HG03469 (cell line): ENCODE measurements around the gene SEMA5A.
A peak's percentile ranks its signal among the peaks of the same experiment; 100 is the strongest.

Experiments used
- ATAC-seq: cut with Tn5 transposase; IDR thresholded peaks from one replicate; pipeline ENCODE4 v1.9.1; 2021; ENCODE audit warnings: mild to moderate bottlenecking, moderate library complexity, moderate number of reproducible peaks; ENCODE audit not compliant: unreplicated experiment

SEMA5A gene

DNA sequence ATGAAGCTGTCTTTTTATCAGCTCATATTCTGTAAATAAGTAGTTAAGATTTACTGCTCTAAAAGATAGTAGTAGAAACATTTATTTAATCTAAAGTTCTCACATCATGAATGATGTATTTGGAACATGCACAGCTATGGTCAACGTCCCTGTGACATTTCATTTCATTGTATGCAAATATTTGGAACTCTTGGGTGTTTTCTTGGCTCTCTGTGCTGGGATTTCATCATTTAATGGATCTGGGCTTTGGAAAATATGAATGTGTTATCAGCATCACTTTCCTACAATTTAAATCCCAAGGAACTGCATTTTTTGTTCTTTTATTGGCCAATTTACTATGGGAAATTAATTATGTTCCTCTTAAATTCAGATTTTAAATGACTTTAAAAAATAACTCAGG is 462.9 kb downstream of the SEMA5A start:
- ATAC-seq: no peak

DNA sequence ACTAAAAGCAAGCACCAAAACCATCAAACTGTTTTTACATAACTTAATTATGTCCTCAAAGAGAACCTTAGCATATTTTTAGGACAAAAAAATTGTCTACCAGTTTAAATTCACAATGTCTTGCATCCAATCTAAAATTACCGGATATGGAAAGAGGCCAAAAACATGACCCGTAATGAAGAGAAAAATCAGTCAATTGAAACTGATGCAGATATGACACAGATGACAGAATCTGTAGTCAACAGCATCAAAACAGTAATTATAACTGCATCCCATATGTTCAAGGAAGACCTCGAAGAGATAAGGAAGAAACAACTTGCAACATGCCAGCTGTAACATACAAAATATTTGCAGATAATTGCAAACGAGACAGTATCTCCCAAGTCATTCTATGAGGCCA is 473.2 kb downstream of the SEMA5A start:
- no peak for ATAC-seq

DNA sequence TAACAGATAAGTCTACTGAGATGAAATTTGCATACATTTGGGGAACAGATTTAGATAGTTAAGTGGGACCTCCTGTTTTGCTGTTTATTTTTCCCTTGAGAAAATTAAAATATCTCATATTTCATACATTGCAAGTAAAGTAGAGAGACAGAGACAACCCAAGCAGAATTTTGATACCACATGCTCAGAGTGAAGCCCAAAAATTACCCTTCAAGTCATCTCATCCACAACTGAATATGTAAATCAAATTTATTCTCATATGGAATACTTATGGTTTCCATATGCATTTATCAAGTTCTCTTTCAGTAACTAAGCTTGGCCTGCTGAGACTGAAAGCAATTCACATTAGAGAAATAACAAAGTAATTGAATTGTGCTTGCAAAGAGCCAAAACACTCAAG is 474.4 kb downstream of the SEMA5A start:
- ATAC-seq: no peak

DNA sequence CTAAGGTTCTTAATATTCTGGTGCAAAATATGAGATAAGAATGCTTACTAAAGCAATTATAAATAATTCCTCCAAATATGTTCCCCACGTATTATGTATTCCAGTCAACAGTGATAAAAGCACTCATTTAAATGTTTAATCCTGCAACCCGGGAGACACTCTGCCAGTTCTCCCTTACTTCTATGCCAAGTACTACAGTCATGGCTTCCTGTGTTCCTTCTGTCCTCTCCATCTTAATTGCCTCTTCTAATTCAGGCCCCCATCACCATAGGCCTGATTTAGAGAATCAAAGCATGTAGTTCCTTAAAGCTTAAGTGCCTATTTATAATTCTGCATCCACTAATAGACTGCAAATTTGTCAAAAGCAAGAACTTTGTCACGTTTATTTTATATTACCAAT is 474.8 kb downstream of the SEMA5A start:
- ATAC-seq: no peak

DNA sequence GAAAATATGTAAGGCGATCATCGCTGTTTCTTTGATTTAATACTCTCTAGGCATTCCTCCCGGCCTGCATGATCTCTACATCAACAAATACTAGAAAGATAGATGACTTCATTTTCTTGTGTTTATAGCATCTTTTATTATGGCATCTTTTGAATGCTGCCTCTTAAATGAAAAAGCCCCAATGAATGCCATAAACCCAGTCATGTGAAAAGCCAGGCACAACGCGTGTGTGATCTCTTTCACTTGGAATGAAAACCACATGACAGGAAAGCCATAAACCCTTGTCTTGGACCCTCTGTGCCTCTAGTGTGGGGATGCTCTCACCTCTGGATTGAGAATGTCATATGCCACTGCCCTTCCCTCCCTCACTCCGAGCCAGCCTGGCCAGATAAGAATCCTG is 476.2 kb downstream of the SEMA5A start:
- ATAC-seq: no peak

DNA sequence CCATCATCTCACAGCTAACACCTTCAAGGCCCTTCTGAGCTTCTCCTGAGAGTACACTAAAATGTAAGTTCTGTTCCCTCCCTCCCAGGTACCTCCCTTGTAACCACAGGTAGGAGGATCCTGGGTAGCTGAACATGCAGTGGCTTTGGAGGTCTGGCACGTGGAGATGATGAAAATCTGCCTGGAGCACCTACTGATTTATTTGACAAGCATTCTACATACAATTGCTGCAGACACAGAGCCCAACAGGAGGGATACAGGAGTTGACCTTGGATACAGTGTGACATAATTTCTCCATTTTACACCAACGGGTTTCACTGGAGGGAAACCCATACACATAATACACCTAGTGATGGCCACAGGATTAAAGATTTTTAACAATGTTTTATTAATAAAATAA is 478.7 kb downstream of the SEMA5A start:
- ATAC-seq: no peak

DNA sequence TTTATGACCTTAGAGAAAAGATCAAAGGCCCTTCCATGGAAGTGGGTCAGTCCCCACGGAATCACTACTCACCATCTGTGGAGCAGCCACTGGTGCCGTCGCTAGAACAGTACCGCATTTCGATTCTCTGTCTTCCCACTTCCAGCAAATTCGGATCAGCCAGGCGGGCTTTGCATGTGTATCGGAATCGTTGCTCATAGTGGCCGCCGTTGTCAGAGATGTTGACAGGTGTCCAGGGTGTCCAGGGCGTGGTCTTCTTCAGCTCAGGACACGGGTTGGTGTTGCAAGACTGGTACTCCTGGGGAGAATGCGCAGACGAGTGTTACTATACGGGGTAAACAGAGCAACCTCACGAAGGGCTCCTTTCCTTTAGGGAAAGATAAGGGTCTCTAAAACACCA is 479.5 kb downstream of the SEMA5A start:
- ATAC-seq: no peak

DNA sequence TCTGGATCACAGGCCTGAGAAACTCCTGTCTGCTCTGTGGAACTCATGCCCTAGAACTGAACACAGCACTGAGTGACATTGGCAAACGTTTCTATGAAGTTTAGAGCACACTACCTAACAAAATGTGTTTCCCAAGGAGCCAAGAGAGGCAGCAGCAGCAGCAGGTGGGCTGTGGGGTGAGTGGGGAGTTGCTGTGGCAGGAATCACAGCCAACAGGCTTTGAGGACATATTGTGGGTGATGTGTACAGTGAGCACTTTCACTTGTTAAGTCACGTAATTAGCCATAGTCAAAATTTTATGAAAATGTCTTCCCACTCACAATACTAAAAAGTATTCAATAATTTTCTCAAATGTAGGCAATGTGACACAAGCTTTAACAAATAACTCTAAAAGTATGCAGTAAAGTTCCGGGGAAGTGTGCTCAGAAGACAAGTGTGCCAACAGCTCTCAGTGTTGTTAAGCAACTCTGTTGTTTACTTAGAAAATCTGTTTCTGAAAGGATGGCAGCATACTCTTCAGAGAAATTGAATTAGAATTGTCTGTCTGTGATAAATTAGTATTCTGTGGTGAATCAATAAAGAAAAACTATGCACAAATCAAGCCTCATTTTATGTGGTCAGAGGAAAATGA is 482.1 kb downstream of the SEMA5A start:
- ATAC-seq: no peak

DNA sequence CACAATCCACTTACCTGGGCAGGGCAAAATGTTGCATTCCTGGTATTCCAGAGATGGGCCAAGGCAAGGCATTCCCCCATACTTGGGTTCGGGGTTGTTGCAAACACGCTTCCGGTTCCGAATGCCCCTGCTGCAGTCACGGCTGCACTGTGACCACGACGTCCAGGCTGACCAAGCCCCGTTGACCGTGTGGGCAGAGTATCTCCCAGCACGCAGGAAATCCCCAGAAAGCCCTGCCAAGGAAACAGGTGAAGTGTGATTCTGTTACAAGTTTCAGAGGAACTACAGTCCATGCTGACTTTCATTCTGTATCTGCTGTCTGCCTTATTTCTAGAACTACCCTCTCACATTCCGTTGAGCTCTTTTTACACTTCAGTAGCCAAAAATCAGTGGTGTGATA is 483.0 kb downstream of the SEMA5A start:
- peak; percentile 64 for ATAC-seq

DNA sequence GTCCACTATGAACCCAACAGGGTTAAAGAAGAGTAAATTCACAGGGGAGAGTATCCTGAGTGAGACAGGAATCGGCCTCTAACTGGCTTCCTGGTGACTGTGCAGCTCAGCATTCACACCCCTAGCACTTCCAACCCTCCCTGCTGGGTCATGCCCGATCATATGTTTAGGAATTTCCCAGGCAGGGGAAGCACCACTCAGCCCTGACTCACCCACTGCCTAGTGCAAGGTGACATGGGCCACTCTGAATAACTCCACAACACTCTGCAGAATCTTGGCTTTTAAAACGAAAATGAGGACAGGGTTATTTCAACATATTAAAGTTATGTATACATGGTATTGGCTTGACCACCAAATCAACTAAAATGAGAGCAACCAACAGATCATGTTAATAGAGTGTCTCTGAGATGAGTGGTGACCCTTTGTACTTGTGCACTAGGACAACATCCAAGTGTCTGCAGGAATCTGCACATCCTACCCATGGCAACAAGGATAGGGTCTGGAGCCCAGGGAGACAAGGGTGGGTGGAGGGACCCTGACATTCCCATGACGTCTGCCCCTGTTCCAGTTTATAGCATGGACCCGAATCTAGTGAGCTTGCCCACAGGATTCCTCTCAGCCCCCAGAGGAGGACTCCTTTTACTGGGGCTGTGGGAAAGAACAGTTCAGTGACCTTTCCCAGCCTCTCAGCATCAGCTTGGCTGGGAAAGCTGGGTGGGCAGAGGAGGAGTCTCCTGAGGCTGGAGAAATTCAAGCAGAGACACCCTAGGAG is 485.8 kb downstream of the SEMA5A start:
- no peak for ATAC-seq

DNA sequence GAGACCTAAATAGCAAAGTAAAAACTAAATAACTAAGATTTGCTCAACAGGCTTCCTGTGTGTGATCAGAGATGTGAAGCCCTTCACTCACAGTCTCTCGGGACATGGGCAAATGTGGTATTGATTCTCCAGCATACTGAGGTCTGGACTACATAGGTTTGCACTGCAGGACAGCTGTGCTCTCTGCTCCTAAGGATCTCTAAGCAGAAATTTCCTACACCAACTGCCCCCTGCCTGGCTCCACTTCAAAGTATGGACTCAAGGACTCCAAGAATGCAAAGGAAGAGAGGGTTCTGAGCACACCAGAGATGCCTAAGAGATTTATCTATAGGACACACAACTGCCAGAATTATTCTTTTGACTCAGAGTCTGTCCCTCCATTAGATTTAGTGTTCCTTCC is 487.2 kb downstream of the SEMA5A start:
- ATAC-seq: no peak

DNA sequence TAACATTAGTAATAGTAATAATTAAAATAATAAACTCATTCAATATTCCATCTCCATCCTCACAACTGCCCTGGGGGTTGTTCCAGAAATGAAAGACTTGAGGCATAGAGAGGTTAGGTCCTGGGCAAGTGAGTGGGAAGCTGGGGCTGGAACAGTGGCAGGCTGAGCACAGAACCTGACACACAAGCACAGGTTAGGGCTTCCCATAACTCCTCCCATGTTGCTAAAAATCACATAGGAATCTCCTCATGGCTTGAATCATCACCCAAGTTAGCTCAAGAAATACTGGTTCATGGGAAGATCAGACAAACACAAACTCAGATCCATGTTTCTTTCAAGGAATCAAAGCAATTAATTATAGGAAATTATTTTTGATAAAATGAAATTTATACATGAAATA is 487.7 kb downstream of the SEMA5A start:
- ATAC-seq: no peak

DNA sequence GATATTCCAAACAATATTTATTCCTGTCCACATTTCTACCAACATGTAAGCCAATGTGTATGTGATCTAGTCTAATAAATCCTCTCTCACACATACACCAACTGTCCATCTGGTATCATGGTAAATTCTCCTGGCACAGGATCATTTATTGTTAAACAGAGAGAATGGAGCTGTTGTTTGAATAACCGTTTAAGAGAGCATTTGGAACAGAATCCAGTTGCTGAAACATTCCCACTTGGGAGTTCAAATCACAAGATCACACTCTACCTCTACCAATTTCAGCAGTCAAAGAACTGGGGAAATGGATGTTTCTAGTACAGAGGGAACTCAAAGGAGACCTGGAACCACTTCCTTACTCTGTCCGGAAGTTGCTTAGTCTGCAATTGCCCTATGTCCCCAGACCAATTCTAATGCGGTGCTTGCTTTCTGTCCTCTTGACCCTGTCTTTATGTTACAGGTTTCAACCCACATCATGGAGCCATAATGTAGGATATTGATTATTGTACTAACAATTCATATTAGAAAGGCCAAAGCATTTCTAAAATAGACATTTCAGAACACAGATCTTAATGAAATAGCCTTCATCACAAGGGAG is 488.4 kb downstream of the SEMA5A start:
- ATAC-seq: no peak

DNA sequence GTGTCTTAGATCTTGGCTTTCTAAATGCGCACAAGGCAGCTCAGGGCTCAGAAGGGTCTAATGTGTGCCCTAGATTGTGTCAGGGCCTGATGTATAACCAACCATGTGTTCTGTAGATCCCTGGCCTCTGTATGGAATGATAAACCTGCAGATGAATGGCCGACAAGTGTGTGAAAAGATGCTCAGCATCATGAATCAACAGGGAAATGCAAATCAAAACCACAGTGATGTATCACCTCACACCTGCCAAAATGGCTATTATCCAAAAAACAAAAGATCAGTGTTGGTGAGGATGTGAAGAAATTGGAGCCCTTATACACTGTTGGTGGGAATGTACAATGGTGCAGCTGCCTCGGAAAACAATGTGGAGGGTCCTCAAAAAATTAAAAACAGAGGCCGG is 489.8 kb downstream of the SEMA5A start:
- ATAC-seq: no peak

DNA sequence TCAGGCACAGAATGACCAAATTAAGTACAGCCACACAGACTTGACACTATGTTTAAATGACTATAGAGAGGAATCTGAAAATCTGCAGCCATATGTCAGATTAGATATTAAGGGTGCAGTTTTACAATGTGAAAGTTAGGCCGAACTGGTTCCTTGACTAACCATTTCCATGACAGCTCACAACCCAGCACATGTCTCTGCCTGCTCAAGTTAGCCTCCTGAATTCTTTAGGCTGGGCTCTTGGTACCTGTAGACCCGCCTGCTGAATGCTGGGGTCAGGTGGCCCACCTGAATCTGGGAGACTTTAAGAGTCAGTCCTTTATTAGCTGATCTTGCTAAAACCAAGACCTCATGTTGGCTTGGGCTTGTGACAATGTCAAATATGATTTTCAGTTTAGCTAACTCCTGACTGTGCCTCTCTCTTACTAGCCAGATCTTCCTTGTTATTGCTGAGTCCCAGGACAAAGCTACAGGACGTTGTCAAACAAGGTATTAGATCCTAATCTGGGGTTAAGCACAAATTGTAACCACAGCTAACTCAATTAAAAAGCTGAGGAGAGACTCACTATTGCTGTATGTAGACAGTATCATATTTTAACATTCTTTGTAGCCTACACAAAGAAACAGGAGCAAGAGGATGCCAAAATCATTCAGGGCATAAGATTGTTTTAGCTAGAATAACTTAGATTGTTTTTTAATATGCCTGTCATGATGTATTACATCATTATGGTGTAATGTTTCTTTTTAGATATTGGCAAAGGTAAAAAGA is 490.9 kb downstream of the SEMA5A start:
- ATAC-seq: no peak

DNA sequence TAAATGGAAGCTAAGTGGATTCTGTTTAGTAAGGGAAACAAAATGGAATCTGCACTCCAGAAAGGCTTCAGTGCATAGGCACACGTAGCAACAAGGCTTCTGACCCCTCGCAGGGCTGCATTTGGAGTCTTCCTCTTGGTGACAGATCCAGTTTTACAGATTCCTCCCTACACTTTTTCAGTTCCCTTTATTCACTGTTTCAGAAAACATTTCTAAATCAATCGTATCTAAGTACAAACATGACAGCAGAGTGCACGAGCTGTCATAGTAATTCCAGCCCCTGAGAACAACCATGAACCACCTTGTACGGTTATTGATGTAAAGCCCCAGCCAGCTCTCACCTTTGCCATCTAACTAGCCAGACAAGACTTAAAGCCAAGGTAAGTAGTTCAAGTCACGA is 491.6 kb downstream of the SEMA5A start:
- ATAC-seq: no peak

DNA sequence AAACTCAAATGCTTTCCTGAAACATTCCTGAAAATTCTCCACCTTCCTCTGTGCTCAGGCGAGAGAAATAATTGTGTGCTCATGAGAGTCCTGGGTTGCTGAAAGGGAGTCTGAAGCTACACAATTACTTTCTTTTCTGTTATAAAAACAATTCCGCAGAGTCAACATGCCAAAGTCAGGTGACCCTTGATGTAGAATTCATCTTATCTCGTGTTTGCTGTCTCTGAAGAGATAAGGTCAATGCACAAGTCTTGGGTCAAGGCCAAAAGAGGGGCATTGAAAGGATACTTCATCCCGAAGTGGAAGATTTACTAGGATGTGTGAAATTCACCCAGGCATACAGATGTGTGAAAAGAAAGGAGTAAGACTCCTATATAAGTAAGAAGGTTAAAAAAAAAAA is 493.5 kb downstream of the SEMA5A start:
- no peak for ATAC-seq

DNA sequence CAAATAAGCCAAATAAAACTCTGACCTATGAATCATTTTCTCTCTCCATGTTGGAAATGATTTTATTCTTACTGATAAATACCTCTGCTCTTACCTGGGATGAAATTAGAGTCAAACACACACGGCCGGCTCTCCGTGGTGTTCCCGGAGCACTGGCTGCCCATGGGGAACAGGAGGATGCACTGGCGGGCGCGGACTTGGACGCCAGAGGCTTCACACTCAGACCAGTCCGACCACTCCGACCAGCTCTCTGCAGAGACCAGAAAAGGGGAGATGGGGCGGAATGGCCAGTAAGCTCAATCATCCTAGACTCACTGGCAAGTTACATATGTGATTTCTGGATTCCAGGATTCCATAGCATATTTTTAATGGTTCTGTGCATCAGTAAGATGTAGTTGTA is 494.1 kb downstream of the SEMA5A start:
- no peak for ATAC-seq

DNA sequence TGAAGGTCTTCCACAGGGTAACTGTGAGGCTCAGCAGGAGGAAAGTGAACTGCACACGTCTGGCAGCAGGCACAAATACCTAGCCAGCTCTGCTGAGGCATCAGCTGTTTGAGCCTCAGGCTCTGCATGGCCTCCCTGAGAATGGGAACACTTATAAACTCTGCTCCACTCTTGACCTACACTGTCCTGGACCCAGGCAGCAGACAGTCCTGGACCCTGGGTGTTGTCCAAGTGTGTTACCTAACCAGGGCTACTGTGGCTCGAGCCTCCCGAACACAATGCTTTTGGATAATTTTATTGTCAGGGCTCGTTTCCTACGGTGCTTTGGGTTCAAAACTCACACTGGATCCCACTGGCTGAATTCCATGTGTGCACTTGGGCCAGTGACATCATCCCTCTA is 497.9 kb downstream of the SEMA5A start:
- no peak for ATAC-seq

DNA sequence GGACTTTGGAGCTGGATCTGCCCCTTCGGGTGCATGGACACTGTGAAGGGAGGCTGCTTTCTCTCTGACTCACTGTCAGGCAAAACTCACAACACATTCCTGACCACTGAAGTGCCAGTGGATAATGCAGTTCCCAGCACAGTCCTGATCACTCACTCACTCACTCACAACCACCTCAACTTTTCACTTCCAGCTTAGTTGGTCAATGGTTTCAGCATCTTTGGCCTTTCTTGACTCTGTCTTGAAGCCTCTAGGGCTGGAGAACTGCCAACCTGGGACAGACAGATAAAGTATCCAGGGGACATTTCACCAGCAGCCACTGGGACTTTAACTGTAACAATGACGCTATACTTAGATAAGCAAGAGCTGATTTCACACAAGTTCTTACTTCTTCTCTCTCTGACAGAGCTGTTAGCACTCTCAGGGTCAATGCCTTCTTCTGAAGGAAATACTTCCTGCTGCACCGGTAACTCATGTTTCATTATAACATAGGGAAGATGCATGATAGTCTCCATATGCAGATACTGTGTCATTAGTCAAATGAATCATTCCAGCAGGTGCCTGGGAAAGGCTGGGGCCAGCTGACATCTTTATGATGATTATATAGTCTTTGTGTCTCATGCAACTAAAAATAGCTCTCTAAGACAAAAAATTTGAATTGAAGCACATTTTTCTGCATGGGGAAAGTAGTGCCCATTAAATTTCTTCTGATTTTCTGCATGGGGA is 499.0 kb downstream of the SEMA5A start:
- no peak for ATAC-seq

DNA sequence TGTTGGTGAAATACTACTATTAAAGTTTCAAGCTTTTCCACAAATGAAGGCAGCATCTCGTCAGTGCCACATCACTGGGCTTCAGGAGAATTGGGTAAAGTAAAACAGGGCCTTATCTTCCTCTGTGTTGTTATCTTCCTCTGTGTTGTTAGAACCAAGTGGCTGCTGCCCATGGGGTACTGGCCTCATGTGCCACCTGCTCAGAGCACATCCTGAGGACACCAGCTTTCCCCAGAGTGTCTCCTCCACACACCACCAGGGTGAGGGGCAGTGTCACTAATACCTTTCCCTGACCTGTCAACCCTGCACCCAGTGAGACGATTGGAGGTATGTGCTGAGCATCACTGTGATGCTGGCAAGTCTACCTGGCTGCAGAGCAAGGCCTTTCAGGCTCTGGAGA is 499.9 kb downstream of the SEMA5A start:
- no peak for ATAC-seq
